HCT116 (cell line): Measurements from ENCODE around the gene PITPNM1. TPM values are rescaled to one million over a fixed set of nuclear protein-coding genes. Genes with fewer than 3 reads are reported as not detected.

ENCODE experiments used
- ATAC-seq: fragments of 200-7000 bp; cut with Tn5 transposase; 2 replicates; pipeline ENCODE4 v1.9.1; 2020; ENCODE audit warnings: mild to moderate bottlenecking, moderate library complexity
- BruUV-seq: library from RNA; stranded (reverse); fragments of 400-500 nt; replicated peaks from 2 replicates; lab custom pipeline; 2021; lab: Mats Ljungman, UMichigan
- CTCF ChIA-PET: fragments of 300-600 bp; sonication (Branson Sonifier 250); formaldehyde crosslinking; loops from one replicate; lab custom pipeline; 2021; ENCODE audit warnings: antibody characterized with exemption; lab: Charles Lee
- POLR2A ChIA-PET: fragments of 300-600, 350-600 bp; sonication (Branson Sonifier 250); formaldehyde crosslinking; loops from one replicate; lab custom pipeline; 2021; ENCODE audit warnings: antibody characterized with exemption; lab: Charles Lee
- RAD21 ChIA-PET, 2 experiments: fragments of 300-600 bp; sonication (Branson Sonifier 250); formaldehyde crosslinking; loops; one replicate each; lab custom pipeline; 2023; ENCODE audit warnings: low total read pairs in 2 of 2; ENCODE audit not compliant: uncharacterized antibody in 2 of 2, unreplicated experiment in 2 of 2, low non-redundant PET in 1 of 2; lab: Charles Lee
- DNase-seq: peaks from one replicate; pipeline ENCODE4 v3.0.0-alpha.2; 2010; ENCODE audit warnings: low read depth, low spot score
- H2AFZ ChIP-seq: fragments of 200-600 bp; shearing (Covaris generic), sonication (generic); 2 replicates; pipeline ENCODE4 v1.6.1; 2017; ENCODE audit warnings: low read depth, mixed run types, mixed read lengths, antibody characterized with exemption, low read length; ENCODE audit not compliant: poor library complexity, severe bottlenecking
- H3K27ac ChIP-seq: 2 replicates; pipeline ENCODE4 v1.5.1; 2012; ENCODE audit warnings: low read depth, low read length
- H3K27me3 ChIP-seq: fragments of 200-600 bp; sonication (generic); 2 replicates; pipeline ENCODE4 v1.6.1; 2016; ENCODE audit warnings: mixed run types, low read length, mixed read lengths; ENCODE audit not compliant: insufficient read depth
- H3K36me3 ChIP-seq, 2 experiments: fragments of 200-500 bp in 1 of 2; fragments of 200-600 bp in 1 of 2; sonication (Bioruptor generic) in 1 of 2; sonication (generic) in 1 of 2; 2 replicates each; pipeline versions ENCODE4 v1.5.1 to v1.6.1; 2014 to 2016; ENCODE audit warnings: low read length in 2 of 2, inconsistent platforms in 1 of 2, mixed read lengths in 1 of 2, mixed run types in 1 of 2; ENCODE audit not compliant: insufficient read depth in 2 of 2, control insufficient read depth in 1 of 2
- H3K4me1 ChIP-seq, 2 experiments: fragments of 200-600 bp in 1 of 2; sonication (generic) in 1 of 2; 2 replicates each; pipeline versions ENCODE4 v1.5.1 to v1.6.1; 2012 to 2017; ENCODE audit warnings: low read length in 2 of 2, inconsistent platforms in 1 of 2, mild to moderate bottlenecking in 1 of 2, mixed read lengths in 1 of 2, mixed run types in 1 of 2, moderate library complexity in 1 of 2; ENCODE audit not compliant: insufficient read depth in 2 of 2, control insufficient read depth in 1 of 2
- H3K4me2 ChIP-seq: fragments of 200-600 bp; sonication (generic); 2 replicates; pipeline ENCODE4 v1.6.1; 2017; ENCODE audit warnings: mixed run types, low read length, mixed read lengths
- H3K4me3 ChIP-seq, 2 experiments: fragments of 200-600 bp in 1 of 2; sonication (generic) in 1 of 2; replicated peaks in 1 of 2; 2 replicates each; pipeline ENCODE4 v1.5.1; 2011 to 2016; ENCODE audit warnings: low read length in 2 of 2, control low read depth in 1 of 2, low read depth in 1 of 2, mild to moderate bottlenecking in 1 of 2, mixed read lengths in 1 of 2, mixed run types in 1 of 2
- H3K79me2 ChIP-seq: fragments of 200-600 bp; sonication (generic); 2 replicates; pipeline ENCODE4 v1.6.1; 2017; ENCODE audit warnings: mild to moderate bottlenecking, mixed run types, low read length, moderate library complexity, mixed read lengths; ENCODE audit not compliant: insufficient read depth
- H3K9ac ChIP-seq: fragments of 200-600 bp; sonication (generic); 2 replicates; pipeline ENCODE4 v1.6.1; 2016; ENCODE audit warnings: low read length, mixed read lengths
- H3K9me2 ChIP-seq: fragments of 200-600 bp; sonication (generic), shearing (Covaris generic); 2 replicates; pipeline ENCODE4 v1.6.1; 2017; ENCODE audit warnings: mixed run types, mild to moderate bottlenecking, moderate library complexity; ENCODE audit not compliant: insufficient read depth
- H3K9me3 ChIP-seq, 2 experiments: fragments of 200-500 bp in 1 of 2; fragments of 200-600 bp in 1 of 2; sonication (Bioruptor generic) in 1 of 2; sonication (generic) in 1 of 2; 2 replicates each; pipeline ENCODE4 v1.6.1; 2014 to 2017; ENCODE audit warnings: low read length in 2 of 2, mixed read lengths in 2 of 2, inconsistent platforms in 1 of 2, low read depth in 1 of 2, mild to moderate bottlenecking in 1 of 2, mixed run types in 1 of 2, moderate library complexity in 1 of 2; ENCODE audit not compliant: control insufficient read depth in 1 of 2, insufficient read depth in 1 of 2
- H4K20me1 ChIP-seq: fragments of 200-600 bp; sonication (generic), shearing (Covaris generic); 2 replicates; pipeline ENCODE4 v1.6.1; 2017; ENCODE audit warnings: mixed run types, mild to moderate bottlenecking, moderate library complexity; ENCODE audit not compliant: insufficient read depth
- ELF1 ChIP-seq: IDR thresholded peaks from 2 replicates; pipeline ENCODE4 v1.6.1; 2012; ENCODE audit warnings: low read depth, borderline replicate concordance
- EZH2 ChIP-seq: fragments of 200-600 bp; sonication (generic); IDR thresholded peaks from 2 replicates; pipeline ENCODE4 v1.6.1; 2017; ENCODE audit warnings: antibody characterized with exemption, mixed run types
- POLR2A ChIP-seq: IDR thresholded peaks from 2 replicates; pipeline ENCODE4 v1.7.0; 2011; ENCODE audit warnings: borderline replicate concordance; ENCODE audit not compliant: insufficient read depth, insufficient read length; ENCODE audit errors: extremely low read depth
- POLR2AphosphoS5 ChIP-seq: IDR thresholded peaks from 2 replicates; pipeline ENCODE4 v1.6.1; 2011; ENCODE audit warnings: mild to moderate bottlenecking, low read depth, low read length, moderate library complexity
- RAD21 ChIP-seq: IDR thresholded peaks from 2 replicates; pipeline ENCODE4 v1.6.1; 2012; ENCODE audit warnings: low read depth, mild to moderate bottlenecking
- SIN3A ChIP-seq: IDR thresholded peaks from 2 replicates; pipeline ENCODE4 v1.6.1; 2012; ENCODE audit warnings: low read depth
- intact Hi-C: fragments of 100-400 bp; cut with micrococcal nuclease; formaldehyde crosslinking; loops from 2 replicates; pipeline ENCODE4 v1.10.0; 2022
- total RNA-seq: library from RNA; stranded (reverse); gene quantifications from one replicate; pipeline ENCODE4 v1.2.1, GENCODE V29; 2021; ENCODE audit not compliant: unreplicated experiment

The PITPNM1 gene
- total RNA-seq, 1 experiment from 2014 or later, result 79.5 TPM

DNA sequence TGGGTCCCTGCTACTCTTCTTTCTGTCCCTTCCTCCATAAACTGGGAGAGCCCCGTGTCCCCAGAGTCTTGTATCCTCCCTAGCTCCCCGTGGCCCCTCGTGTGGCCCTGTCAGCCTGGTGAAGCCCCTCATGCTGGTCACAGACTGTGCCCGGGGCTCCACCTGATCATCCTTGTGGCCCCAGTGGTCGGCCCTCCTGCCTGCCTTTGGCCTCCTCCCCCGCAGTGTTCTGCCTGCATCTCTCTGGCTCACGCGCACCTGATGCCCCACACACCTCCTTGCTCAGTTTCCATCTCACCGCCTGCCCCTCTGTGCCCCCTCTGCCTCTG, 19.3 kb upstream of the PITPNM1 start (continued):
- TF ChIP-seq RAD21 (no peak), POLR2A (no peak)

DNA sequence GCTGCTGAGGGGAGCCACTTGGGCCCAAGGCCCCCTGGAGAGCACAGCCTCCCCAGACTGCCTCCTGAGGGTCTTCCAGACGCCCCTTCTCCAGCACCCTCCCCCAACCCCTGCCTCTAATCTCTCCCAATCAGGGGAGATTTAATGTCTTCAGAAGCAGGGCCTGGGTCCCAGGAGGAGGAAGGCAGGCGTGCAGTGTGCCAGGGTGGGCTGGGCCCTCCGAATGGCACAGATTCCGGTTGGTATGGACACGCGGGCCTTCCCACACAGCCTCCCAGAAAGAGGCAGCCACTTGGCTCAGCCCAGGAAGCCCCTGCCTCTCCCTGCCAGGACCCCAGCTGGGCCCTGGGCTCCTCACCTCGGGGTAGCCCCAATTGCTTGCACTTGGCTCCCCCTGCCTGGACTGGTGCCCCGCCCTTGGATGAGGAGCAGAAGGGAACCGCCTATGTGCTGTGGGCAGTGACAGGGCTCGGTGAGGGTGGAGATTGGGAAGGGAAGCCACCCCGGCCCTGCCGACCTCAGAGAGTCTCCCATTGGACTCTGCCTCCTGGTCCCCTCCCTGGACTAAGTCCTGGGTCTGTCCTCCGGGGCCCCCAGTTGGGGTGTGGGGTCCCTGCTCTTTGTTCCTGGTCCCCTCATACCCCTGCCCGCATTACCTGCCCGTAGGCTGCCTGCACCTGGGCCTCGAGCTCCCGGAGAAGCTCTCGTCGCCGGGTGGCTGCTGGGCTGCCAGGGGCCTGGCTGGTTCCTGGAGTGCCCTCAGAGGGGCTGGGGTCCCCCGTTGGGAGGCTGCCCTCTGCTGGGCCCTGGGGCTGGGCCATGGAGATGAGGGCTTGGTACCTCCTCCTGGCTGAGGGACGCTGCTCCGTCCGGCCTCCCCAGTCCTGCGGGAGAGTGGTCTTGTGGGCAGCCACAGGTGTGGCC, 18.7 kb upstream of the PITPNM1 start:
- POLR2A ChIA-PET, result no interaction called here
- no peak for TF ChIP-seq SIN3A
- no peak for TF ChIP-seq POLR2AphosphoS5
- no peak for TF ChIP-seq EZH2
- no peak for TF ChIP-seq POLR2A
- TF ChIP-seq ELF1, result no peak
- TF ChIP-seq, all 23 proteins: peak for 0
- Histone ChIP-seq H3K4me2 (no peak overlapping the region), H2AFZ (no peak overlapping the region), H3K36me3 (no peaks in the 10 kb centered on the region), H3K9me3 (no peaks in the 10 kb centered on the region), H3K4me1 (peaks cover 0 to 4% of the 10 kb centered on the region in 2 experiments; a peak in 1 of 4 replicates), H4K20me1 (no peaks in the 10 kb centered on the region), H3K79me2 (no peaks in the 10 kb centered on the region), H3K9me2 (no peaks in the 10 kb centered on the region), H3K9ac (no peak overlapping the region), H3K27me3 (no peaks in the 10 kb centered on the region), H3K4me3 (no peak overlapping the region), H3K27ac (no peak overlapping the region)
- CTCF ChIA-PET, result no interaction called here
- intact Hi-C loops, result no loop called here
- no TSS peak for BruUV-seq
- peak; percentile 36; the same call in 1 of the 2 replicates for ATAC-seq
- RAD21 ChIA-PET, result no interaction called here
- no peak for DNase-seq
